PC-9 (cell line): ENCODE results near the gene ASB15. TPM values are rescaled to one million over a fixed set of nuclear protein-coding genes. Genes with fewer than 3 reads are reported as not detected.
A peak's percentile ranks its signal among the peaks of the same experiment; 100 is the strongest.

Experiments used
- BruUV-seq: library from RNA; stranded (reverse); fragments of 400-500 nt; replicated peaks from 2 replicates; lab custom pipeline; 2021; lab: Mats Ljungman, UMichigan
- CTCF ChIA-PET: fragments of 300-600 bp; sonication (Branson Sonifier 250); formaldehyde crosslinking; loops from one replicate; lab custom pipeline; 2022; ENCODE audit warnings: antibody characterized with exemption; lab: Charles Lee
- POLR2A ChIA-PET: fragments of 300-600 bp; sonication (Branson Sonifier 250); formaldehyde crosslinking; loops from one replicate; lab custom pipeline; 2022; ENCODE audit warnings: antibody characterized with exemption; ENCODE audit not compliant: unreplicated experiment; lab: Charles Lee
- DNase-seq, 2 experiments: peaks; one replicate each; pipeline versions ENCODE4 v3.0.0 to v3.0.0-alpha.2; 2015 to 2022; ENCODE audit warnings: mixed read lengths in 1 of 2
- H2AFZ ChIP-seq: fragments of 200-600 bp; sonication (generic); 2 replicates; pipeline ENCODE4 v1.8.1; 2017; ENCODE audit warnings: antibody characterized with exemption
- H3F3A ChIP-seq: fragments of 200-600 bp; sonication (generic); 2 replicates; pipeline ENCODE4 v1.8.1; 2017; ENCODE audit warnings: antibody characterized with exemption, mild to moderate bottlenecking, low read depth; ENCODE audit not compliant: insufficient read depth
- H3K27ac ChIP-seq: fragments of 200-600 bp; sonication (generic); 2 replicates; pipeline ENCODE4 v1.6.1; 2016; ENCODE audit warnings: mixed run types
- H3K27me3 ChIP-seq: fragments of 200-600 bp; sonication (generic); 2 replicates; pipeline ENCODE4 v1.6.1; 2016; ENCODE audit warnings: low read depth, mixed run types; ENCODE audit not compliant: insufficient read depth
- H3K36me3 ChIP-seq: fragments of 200-600 bp; sonication (generic); 2 replicates; pipeline ENCODE4 v1.6.1; 2016; ENCODE audit warnings: low read depth, mixed run types
- H3K4me1 ChIP-seq: fragments of 200-600 bp; sonication (generic); replicated peaks from 2 replicates; pipeline ENCODE4 v1.6.1; 2016; ENCODE audit warnings: mixed run types; ENCODE audit not compliant: insufficient read depth
- H3K4me2 ChIP-seq: fragments of 200-600 bp; sonication (generic); 2 replicates; pipeline ENCODE4 v1.6.1; 2017; ENCODE audit warnings: mixed run types
- H3K4me3 ChIP-seq: fragments of 200-600 bp; sonication (generic); 2 replicates; pipeline ENCODE4 v1.6.1; 2016; ENCODE audit warnings: mixed run types
- H3K79me2 ChIP-seq: fragments of 200-600 bp; sonication (generic); 2 replicates; pipeline ENCODE4 v1.6.1; 2017; ENCODE audit warnings: low read depth, mixed run types
- H3K9me2 ChIP-seq: fragments of 200-600 bp; sonication (generic); 2 replicates; pipeline ENCODE4 v1.8.1; 2017; ENCODE audit warnings: mild to moderate bottlenecking; ENCODE audit not compliant: insufficient read depth
- H3K9me3 ChIP-seq: fragments of 200-600 bp; sonication (generic); 2 replicates; pipeline ENCODE4 v1.8.1; 2016; ENCODE audit warnings: low read depth; ENCODE audit not compliant: insufficient read depth
- H4K20me1 ChIP-seq: fragments of 200-600 bp; sonication (generic); 2 replicates; pipeline ENCODE4 v1.8.1; 2017; ENCODE audit not compliant: insufficient read depth
- CTCF ChIP-seq: fragments of 200-600 bp; sonication (generic); conservative IDR thresholded peaks from 2 replicates; pipeline ENCODE4 v1.6.1; 2017; ENCODE audit warnings: mixed run types, antibody characterized with exemption, mild to moderate bottlenecking, moderate library complexity
- EZH2 ChIP-seq: fragments of 200-600 bp; sonication (generic); IDR thresholded peaks from 2 replicates; pipeline ENCODE4 v1.8.0; 2017; ENCODE audit warnings: antibody characterized with exemption, low read depth
- intact Hi-C: fragments of 100-400 bp; cut with micrococcal nuclease; formaldehyde crosslinking; loops from one replicate; pipeline ENCODE4 v1.10.0; 2022; ENCODE audit not compliant: unreplicated experiment
- total RNA-seq: library from RNA; stranded (reverse); gene quantifications from 2 replicates; pipeline ENCODE4 v1.2.3, GENCODE V29; 2021

Gene ASB15
- total RNA-seq, 1 experiment from 2014 or later: not detected

- no peaks in the 10 kb centered on the region for H3K36me3 ChIP-seq
- intact Hi-C loops: loop anchor here (10.0 kb wide), 1 partner anchor 215 kb away; no protein-coding TSS in a partner anchor
- no peaks in the 10 kb centered on the region for H3K27me3 ChIP-seq
- no peaks in the 10 kb centered on the region for H4K20me1 ChIP-seq
- no peak overlapping the region for H2AFZ ChIP-seq
- H3K27ac ChIP-seq: no peak overlapping the region
- no TSS peak for BruUV-seq
- no peaks in the 10 kb centered on the region for H3K9me3 ChIP-seq
- H3K4me1 ChIP-seq: no peaks in the 10 kb centered on the region
- ChIA-PET POLR2A (no interaction called here), CTCF (no interaction called here)
- no peak overlapping the region for H3K4me3 ChIP-seq
- H3F3A ChIP-seq: no peaks in the 10 kb centered on the region
- H3K4me2 ChIP-seq: no peak overlapping the region
- no peaks in the 10 kb centered on the region for H3K79me2 ChIP-seq
- TF ChIP-seq CTCF (no peak), EZH2 (no peak)
- no peak for DNase-seq
- no peaks in the 10 kb centered on the region for H3K9me2 ChIP-seq
Observed at GRCh38 chr7:123579416-123579815, 22.2 kb upstream of the ASB15 start.

DNA sequence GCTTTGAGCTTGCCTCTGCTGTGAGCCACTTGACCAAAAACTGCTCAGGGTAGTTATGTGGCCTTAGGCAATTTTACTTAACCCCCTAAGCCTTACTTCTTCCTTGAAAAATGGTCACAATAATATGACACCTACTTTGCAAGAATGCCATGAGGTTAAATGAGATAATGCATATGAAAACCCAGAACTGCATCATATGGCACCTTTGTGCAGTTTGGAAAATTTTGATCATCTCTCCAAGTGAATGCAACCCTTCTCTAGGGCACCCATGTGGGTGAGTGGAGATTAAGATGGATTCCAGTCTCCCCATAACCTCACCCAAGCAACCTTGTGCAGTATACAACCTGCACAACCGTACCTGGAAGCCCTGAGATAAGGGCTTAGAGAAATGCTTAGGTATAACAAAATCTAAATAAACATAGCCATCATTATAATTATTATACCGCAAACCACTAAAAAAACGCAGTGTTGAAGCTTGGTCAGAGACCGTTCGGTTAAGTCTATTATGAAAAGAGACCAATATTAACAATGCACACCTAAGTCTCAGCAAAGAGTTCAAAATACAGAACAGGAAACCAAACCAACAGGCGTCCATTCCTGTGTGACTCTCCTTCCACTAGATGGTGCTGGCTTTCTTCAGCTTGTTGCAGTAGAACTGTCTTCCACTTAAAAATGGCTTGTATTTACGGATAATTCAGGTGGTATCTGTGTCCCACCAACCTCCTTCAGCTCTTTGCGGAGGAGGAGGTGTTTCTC lies 21.0 kb upstream of the ASB15 start:
- peak; percentile 23 to 36 for DNase-seq
- Histone ChIP-seq H3K9me2 (no peaks in the 10 kb centered on the region), H3K27ac (no peak overlapping the region), H3K9me3 (no peaks in the 10 kb centered on the region), H3F3A (no peaks in the 10 kb centered on the region), H3K4me1 (no peaks in the 10 kb centered on the region), H3K36me3 (no peaks in the 10 kb centered on the region), H3K4me2 (peak overlapping the region; percentile 50), H3K4me3 (no peak overlapping the region), H4K20me1 (no peaks in the 10 kb centered on the region), H3K79me2 (no peaks in the 10 kb centered on the region), H3K27me3 (no peaks in the 10 kb centered on the region), H2AFZ (no peak overlapping the region)
- ChIA-PET CTCF (interaction anchor here (1.0 kb wide), 1 partner anchor 85 kb away, joined by 3 read pairs; no protein-coding TSS in a partner anchor), POLR2A (no interaction called here)
- intact Hi-C loops: loop anchor here (2.0 to 5.0 kb wide), 4 partner anchors 42 to 284 kb away; partner anchors contain the start of gene IQUB
- BruUV-seq: no TSS peak
- peak; percentile 82 for TF ChIP-seq CTCF
- TF ChIP-seq EZH2: no peak

- H3K36me3 ChIP-seq: no peaks in the 10 kb centered on the region
- no peaks in the 10 kb centered on the region for H3K9me2 ChIP-seq
- CTCF ChIA-PET: interaction anchor here (1.0 kb wide), 1 partner anchor 86 kb away, joined by 3 read pairs; no protein-coding TSS in a partner anchor
- no peak overlapping the region for H3K27ac ChIP-seq
- no peaks in the 10 kb centered on the region for H3K9me3 ChIP-seq
- POLR2A ChIA-PET: no interaction called here
- H3F3A ChIP-seq: no peaks in the 10 kb centered on the region
- H3K79me2 ChIP-seq: no peaks in the 10 kb centered on the region
- H3K4me1 ChIP-seq: no peaks in the 10 kb centered on the region
- intact Hi-C loops: loop anchor here (2.0 to 5.0 kb wide), 4 partner anchors 41 to 284 kb away; partner anchors contain the start of gene IQUB
- H4K20me1 ChIP-seq: no peaks in the 10 kb centered on the region
- TF ChIP-seq CTCF (peak; percentile 32; the same call in 1 of the 2 replicates), EZH2 (no peak)
- no peak for DNase-seq
- H3K4me2 ChIP-seq: peak overlapping the region; percentile 50
- H2AFZ ChIP-seq: no peak overlapping the region
- no peaks in the 10 kb centered on the region for H3K27me3 ChIP-seq
- BruUV-seq: no TSS peak
- H3K4me3 ChIP-seq: no peak overlapping the region
Observed at GRCh38 chr7:123581162-123581459, 20.5 kb upstream of the ASB15 start.
